Activated CD4-positive, CD25-positive, alpha-beta regulatory T cell (primary cell): ENCODE data around the gene CCR3.
"Not testable (repeated sequence)": the region's sequence is repeated elsewhere in the genome, so short reads cannot be mapped to it uniquely, and the experiment has no call there.

Source experiments
- DNase-seq, 4 experiments: peaks; one replicate each; lab custom pipeline; 2025; lab: John Stamatoyannopoulos, UW

The CCR3 gene

GRCh38 chr3:46242120-46242519, at the start of gene CCR3:
Gene CCR3 (plus strand): TSS chr3:46242460. CDS start chr3:46265159, 22,699 bp downstream.
- no peak for DNase-seq

- no peak for DNase-seq
Observed at GRCh38 chr3:46192939-46193338, 49.3 kb upstream of the CCR3 start.

GRCh38 chr3:46193436-46193835, 48.8 kb upstream of the CCR3 start:
- DNase-seq, result no peak

- no peak for DNase-seq
Observed at GRCh38 chr3:46194868-46195553, 47.2 kb upstream of the CCR3 start.

- DNase-seq, result no peak
Observed at GRCh38 chr3:46196261-46196957, 45.9 kb upstream of the CCR3 start.

GRCh38 chr3:46200211-46200610, 42.0 kb upstream of the CCR3 start:
- no peak for DNase-seq

- DNase-seq, result no peak
Observed at GRCh38 chr3:46200790-46201189, 41.5 kb upstream of the CCR3 start.

- DNase-seq, result no peak
Observed at GRCh38 chr3:46202535-46202934, 39.7 kb upstream of the CCR3 start.

GRCh38 chr3:46203681-46204080, 38.6 kb upstream of the CCR3 start:
- DNase-seq, result no peak

GRCh38 chr3:46205286-46205960, 36.8 kb upstream of the CCR3 start:
- DNase-seq, result no peak

- no peak for DNase-seq
Observed at GRCh38 chr3:46206282-46207015, 35.8 kb upstream of the CCR3 start.

GRCh38 chr3:46207514-46207913, 34.7 kb upstream of the CCR3 start:
- DNase-seq, result not testable (repeated sequence)

- DNase-seq, result peak in 1 of 4 experiments; percentile 7
Observed at GRCh38 chr3:46208167-46208704, 34.0 kb upstream of the CCR3 start, which contains the start of gene CCR1. Gene CCR1 (minus strand): TSS chr3:46208313. CDS start chr3:46204313, 4,000 bp downstream.

GRCh38 chr3:46209053-46209452, 33.2 kb upstream of the CCR3 start:
- no peak for DNase-seq

- DNase-seq, result no peak
Observed at GRCh38 chr3:46209746-46210470, 32.4 kb upstream of the CCR3 start.

GRCh38 chr3:46212101-46212500, 30.2 kb upstream of the CCR3 start:
- no peak for DNase-seq

GRCh38 chr3:46213201-46213600, 29.1 kb upstream of the CCR3 start:
- no peak for DNase-seq

GRCh38 chr3:46214751-46215352, 27.4 kb upstream of the CCR3 start:
- DNase-seq, result no peak

GRCh38 chr3:46215810-46216414, 26.3 kb upstream of the CCR3 start:
- no peak for DNase-seq

- no peak for DNase-seq
Observed at GRCh38 chr3:46218196-46218709, 24.0 kb upstream of the CCR3 start.
